SKM-1 treated with dmso at 0.1 percent for 144 hours (cell line): ENCODE measurements around the gene FKBP5.
"Not testable (repeated sequence)": the region's sequence is repeated elsewhere in the genome, so short reads cannot be mapped to it uniquely, and the experiment has no call there.

Experiments
- DNase-seq: peaks from one replicate; lab custom pipeline; 2025; ENCODE audit not compliant: unreplicated experiment; lab: John Stamatoyannopoulos, UW

FKBP5 gene

DNA sequence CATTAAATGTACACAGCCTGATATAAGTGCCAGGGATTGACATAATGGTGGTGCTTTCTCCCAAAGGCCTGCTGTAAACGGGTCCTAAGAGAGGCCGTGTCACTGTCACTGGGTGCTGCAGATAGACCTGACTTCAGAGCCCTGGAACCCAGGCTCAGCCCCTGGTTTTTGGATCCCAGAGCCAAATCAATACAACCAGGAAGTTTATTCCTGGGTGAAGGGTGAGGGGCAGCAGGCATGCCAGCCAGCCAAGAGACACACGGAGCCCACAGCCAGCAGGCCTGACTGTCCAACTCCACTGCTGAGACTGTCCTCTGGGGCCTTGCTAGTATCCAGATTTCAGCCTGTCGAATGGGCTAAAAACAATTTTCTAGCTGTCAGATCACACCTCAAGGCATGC lies 35.3 kb upstream of the FKBP5 start:
- DNase-seq = no peak

DNA sequence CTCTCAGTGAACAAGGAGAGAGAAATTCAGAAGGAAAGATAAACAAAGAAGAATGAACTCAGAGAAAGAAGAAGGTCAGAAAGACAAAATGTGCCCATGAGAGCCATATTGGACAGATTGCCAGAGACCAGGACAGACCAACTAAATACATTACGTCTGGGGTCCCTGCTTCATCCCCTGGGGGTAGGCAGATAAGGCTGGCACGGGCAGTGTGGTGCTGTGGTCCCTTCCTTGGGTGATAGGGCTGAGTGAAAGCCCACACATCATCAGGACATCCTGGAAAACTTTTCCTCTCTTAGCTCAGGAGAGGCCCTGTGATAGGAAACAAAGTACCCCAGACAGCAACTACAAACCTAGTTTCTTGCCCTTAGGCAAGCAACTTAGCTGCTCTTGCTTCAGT lies 34.9 kb upstream of the FKBP5 start:
- DNase-seq = no peak

DNA sequence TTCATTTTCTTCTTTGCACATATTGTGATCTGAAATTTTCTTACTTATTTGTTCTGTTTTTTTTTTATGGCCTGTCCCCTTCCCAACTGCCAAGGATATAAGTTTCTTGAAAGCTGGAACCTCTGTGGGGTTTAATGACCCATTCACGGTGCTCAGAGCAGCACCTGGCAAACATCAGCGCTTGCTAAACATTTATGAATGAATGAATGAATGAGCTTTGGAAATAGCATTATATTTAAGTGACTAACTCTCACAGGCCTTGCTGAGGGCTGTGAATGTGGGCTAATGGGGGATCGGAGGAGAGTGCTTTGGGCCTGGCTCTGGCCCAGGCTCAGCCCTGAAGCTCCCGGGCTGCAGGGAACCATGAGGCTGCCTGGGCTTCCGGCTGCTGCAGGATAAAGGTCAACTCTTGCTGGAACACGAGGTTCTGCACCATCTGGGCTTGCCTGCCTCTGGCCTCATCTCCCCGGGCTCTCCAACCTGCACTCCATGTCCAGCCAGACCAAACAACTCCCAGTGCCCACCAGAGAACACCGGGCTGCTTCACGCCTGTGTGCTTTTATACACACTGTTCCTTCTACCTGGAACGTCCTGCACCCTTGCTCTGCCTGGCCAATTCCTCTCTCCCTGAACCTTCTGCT lies 33.5 kb upstream of the FKBP5 start:
- DNase-seq = no peak

DNA sequence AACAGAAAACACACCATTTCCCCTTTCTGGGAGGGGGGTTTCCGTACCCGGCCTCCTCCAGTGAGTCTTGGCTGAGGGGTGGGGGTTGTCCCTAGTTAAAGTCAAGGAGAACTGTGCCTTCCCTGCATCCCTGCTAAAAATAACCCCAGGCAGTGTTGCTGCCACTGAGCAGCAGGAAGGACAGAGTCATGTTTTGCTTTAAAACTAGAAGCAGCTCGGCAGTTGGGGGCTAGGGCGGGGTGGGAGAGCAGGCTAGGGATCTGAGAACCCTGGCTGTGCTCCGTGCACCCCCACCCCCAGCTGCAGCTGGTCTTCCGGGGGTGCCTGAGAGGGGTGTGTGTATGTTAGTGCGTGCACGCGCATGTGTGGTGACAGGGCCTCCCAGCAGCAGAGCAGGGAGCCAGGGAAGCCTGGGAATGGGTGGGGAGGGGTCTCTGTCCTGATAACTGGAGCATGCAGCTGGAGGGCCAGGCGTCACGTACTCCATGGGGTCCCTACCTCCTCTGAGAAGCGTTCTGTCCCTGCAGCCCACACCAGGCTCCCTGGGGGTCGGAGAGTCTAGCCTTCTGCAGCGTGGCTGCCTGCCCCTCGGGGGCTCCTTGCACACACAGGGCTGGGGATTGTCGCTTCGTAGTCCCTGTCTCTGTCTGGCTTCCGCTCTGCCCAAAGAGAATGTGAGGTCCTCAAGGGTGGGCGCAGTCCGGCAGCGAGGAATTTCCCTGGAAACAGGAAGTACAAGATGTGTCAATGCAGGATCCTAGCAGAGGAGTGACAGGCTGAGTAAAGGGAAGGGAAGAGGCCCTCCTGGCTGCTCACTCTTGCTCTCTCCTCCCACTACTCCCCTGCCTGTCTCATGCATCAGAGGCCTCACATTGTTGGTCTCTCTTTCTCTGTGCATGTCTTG lies 31.4 kb upstream of the FKBP5 start:
- DNase-seq = peak; percentile 61

DNA sequence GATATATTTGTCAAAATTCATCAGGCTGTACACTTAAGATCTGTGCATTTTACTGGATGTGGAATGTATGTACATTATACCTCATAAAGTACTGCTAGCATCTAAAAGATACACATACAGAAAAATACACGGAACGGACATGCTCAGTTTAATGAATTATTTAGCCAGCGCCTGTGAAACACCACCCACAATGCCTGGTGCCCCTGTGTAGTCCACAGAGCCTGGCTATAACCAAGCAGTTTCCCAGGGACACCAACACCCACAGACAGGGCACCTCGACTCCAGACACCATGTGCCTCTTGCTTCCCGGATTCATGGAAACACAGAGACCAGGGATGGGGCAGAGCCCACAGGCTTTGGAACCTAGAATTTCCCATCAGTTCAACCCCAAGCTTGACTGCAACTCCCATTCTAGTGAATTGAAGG lies 30.7 kb upstream of the FKBP5 start:
- DNase-seq = no peak

DNA sequence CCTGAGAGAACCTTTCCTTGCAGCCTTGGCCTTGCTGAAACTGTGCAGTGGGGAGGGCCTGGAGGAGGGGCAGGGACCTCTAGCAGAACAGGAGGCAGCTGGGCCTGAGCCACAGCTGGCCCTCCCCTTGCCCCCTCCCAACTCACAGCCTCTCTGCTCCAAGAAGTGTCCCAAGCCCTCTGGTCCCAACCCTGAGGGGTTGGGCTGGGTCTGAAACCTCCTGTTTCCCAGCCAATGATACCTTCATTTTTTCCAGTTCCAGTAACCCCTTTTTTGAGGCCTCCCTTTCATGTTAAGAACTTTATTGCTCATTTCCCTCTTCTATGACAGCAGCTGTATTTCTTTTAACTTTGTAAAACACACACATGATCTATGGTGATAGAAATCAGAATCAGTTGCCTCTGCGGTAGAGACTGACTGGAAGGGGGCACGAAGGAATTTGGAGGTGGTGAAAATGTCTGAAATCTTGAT lies 30.2 kb upstream of the FKBP5 start:
- DNase-seq = no peak

DNA sequence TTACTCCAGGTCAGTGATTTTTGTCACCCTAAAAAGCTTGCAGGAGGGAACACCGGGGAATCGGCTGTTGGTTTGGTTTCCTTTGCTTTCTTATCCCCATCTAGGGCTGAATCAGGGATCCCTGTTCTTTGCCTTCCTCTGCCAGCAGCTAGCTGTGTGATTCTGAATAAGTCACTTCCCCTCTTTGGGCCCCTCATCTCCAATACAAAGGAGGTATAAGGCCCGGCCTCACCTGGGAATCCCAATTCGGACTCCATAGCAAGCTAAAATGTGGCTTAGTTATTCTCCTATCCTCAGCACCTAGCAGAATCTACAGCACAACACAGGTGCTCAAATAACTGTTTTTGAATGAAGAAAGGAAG lies 29.6 kb upstream of the FKBP5 start:
- DNase-seq = no peak

DNA sequence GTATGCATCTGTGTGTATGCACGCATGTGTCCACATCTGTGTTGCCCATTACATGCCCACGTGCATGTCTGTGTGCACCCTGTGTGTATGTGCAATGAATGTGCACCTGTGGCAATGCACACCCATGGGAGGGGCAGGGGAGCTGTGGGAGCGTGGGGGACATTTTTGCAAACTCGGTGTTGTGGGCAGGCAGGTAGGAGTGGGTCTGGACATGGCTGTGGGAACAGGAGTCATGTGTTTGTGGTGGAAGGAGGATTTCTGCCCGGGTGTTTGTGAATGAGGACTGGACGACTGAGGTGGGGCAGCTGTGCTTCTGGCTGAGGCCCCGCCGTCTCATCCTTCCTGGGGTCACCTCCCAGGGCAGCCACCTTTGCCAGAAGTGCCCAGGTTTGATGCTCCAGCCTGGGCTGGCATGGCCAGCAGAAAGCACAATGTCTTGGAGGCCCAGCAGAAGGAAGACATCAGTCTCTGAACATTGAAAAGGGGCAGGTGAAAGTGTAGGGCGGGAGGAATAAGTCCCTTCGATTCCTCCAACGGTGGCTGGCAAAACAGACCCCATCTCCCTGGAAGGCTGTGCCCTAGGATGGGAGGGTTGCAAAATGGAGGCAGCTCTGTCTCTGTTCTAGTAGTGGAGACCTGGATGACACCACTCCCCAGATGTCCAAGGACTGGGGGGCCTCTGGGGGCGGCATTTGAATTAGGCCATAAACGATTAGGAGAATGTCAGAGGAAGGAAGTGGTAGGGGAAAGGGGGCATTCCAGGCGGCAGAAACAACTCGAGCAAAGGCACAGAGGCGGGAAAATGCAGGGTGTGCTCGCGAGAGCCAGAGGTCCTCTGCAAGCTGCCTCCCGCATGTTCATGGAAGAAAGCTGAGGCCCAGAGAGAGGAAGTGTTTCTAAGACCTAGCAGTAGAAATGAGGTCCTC lies 29.0 kb upstream of the FKBP5 start:
- no peak for DNase-seq

DNA sequence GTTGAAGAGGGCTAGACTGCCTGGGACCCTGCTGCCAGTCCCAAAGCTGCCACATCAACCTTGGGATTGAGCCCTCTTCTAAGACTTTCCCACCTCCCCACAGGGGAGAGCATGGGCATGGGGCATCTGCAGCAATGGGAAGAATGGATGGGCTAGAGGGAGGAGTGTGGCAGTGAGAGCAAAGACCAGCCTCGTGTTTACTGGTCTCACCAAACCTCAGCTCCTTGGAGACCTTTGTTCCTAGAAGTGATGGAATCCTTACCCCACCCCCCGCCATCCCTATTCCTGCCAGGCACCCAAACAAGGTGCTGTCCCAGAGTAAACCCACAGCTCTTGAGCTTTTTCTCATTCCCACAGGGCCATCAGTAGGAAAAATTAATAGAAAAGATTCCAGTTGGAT lies 28.1 kb upstream of the FKBP5 start:
- DNase-seq = no peak

DNA sequence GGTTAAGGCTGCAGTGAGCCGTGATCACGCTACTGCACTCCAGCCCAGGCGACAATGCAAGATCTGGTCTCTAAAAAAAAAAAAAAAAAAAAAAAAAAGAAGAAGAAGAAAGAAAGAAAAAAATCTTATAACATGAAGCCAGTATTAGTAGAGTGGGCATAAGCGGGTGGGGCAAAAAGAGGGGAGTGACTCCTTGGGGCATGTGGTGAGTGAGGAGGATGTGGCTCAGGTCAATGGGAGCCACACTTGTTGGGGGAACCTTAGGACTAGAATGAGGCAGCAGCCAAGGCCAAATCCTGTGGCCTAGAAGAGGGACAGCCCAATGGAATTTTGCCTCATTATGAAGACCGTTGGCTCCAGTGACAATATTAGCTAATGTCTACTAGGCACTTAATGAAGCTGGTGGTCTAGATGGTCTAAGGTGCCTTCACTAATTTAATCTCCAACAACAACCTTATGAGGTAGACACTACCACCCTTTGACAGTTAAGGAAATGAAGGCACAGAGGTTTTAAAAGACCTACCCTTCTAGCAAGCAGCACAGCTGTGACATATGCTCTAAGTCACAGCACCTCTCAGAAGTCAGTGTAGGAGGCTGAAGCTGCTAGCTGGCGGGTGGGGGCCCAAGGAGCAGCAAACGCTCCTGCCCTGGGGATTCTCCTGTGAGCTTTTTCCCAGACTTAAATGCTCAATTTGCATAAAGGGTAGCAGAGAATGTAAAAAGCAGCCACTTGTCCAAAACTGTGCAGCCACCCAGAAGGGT lies 24.5 kb upstream of the FKBP5 start:
- DNase-seq = no peak

DNA sequence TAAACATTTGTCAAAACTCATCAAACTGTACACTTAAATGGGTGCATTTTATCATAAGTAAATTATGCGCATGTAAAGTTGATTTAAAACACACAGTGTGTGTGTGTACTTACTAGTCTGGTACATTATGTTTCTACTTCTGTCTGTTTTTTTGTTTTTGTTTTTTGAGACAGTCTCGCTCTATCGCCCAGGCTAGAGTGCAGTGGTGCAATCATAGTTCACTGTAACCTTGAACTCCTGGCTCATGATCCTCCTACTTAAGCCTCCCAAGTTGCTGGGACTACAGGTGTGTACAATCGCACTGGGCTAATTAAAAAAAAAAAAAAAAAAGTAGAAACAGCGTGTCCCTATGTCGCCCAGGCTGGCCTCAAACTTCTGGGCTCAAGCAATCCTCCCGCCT lies 23.0 kb upstream of the FKBP5 start:
- no peak for DNase-seq

DNA sequence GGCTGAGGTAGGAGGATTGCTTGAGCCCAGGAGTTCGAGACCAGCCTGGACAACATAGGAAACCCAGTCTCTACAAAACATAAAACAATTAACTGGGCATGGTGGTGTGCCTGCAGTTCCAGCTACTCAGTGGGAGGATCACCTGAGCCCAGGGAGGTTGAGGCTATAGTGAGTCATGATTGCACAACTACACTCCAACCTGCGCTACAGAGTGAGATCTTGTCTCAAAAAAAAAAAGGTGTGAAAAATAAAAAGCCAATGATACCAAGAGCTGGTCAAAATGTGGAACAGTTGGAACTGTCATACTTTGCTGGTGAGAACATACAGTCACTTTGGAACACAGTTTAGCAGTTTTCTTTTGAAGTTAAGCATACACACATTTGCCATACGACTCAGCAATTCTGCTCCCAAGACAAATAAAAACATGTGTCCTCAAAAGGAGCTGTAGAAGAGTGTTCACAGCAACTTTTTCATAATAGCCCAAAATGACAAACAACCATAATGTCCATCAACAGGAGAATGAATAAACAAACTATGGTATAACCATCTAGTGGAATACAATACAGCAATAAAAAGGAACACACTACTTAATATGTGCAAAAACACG lies 21.6 kb upstream of the FKBP5 start:
- DNase-seq = no peak

DNA sequence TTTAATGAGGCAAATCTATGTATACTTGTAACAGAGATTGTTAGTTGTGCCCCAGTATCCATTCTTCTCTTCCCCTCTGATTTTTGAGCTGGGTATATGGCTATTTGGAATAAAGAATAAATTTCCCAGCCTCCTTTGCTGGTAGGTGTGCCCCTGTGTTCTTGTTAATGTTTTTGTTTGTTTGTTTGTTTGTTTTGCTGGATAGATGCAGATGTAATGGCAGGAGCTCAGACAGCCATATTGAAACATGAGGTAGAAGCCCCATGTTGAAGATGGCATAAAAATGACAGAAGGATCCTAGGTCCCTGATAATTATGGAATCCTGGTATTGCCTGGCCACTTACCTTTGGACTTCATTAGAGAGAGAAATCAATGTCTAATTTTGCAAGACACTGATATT lies 19.9 kb upstream of the FKBP5 start:
- no peak for DNase-seq

DNA sequence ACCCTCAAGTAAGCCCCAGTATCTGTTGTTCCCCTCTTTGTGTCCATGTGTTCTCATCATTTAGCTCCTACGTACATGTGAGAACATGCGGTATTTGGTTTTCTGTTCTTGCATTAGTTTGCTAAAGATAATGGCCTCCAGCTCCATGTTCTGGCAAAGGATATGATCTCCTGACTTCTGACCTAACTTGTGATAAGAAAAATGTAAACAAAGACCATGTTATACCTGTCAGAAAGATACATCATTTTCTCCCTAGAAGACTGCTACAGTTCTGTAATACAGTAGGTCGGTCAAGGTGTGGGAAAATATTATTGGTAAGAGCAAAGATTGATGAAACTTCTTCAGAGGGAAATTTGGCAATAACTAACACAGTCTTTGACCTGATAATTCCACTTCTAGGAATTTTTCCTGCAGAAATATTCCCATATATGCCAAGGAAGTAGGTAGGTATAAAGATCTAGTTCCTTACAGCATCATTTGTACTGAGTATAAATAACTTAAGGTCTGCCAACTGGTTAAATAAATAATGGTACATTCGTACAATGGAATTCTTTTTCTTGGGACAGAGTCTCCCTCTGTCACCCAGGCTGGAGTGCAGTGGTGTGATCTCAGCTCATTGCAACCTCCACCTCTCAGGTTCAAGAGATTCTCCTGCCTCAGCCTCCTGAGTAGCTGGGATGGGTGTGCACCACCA lies 19.1 kb upstream of the FKBP5 start:
- DNase-seq = no peak

DNA sequence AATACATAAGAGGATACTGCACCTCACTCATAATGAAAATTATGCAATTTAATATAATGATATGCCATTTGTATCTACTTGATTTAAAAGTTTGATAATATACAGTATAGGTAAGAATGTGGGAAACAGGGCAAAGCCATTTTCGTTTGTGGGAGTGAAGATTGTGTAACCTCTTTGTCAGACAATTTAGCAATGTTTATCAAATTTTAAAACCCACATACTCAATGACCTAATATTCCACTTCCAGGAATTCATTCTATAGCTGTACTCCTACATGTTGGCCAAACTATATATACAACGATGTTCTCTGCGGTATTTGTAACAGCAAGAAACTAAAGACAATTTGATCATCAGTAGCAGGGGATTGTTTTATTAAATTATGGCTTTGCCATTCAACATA lies 17.8 kb upstream of the FKBP5 start:
- peak; percentile 29 for DNase-seq

DNA sequence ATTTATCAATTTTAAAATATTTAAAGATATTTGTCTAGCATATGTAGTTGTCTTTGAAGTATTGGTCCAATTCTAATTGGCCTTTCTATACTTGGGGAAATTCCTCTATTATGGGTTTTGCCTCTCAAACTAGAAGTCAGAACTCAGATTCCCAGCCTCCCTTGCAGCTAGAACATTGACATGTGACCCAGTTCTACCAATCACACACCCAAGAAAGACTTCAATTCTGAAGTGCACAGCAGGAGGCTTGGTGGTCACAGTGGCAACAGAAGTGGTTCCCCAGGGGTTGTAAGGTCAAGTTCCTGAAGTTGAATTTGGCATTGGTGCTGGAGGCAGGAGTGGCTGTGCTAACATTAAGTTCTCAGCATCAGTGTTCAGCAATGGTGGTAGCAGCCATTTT lies 14.8 kb upstream of the FKBP5 start:
- no peak for DNase-seq

DNA sequence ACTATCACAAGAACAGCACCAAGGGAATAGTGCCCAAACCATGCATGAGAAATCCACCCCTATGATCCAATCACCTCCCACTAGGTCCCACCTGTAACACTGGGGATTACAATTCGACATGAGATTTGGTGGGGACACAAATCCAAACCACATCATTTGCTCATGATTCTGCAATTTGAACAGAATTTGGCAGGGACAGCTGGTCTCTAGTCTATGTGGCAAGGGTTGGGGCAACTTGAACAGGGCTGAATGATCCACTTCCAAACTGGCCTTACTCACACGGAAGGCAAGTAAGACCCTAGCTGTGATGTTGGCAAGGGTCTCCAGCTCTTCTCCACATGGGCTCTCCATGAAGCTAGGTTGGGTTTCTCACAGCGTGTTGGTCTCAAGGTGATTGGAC lies 10.1 kb upstream of the FKBP5 start:
- no peak for DNase-seq

DNA sequence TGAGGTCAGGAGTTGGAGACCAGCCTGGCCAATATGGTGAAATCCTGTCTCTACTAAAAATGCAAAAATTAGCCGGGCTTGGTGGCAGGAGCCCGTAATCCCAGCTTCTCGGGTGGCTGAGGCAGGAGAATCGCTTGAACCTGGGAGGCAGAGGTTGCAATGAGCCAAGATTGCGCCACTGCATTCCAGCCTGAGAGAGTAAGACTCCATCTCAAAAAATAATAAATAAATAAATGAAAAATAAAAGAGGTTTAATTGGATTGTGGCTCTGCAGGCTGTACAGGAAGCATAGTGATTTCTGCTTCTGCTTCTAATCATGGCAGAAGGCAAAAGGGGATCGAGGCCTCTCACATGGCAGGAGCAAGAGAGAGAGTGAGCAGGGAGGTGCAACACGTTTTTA lies 9.7 kb upstream of the FKBP5 start:
- not testable (repeated sequence) for DNase-seq

DNA sequence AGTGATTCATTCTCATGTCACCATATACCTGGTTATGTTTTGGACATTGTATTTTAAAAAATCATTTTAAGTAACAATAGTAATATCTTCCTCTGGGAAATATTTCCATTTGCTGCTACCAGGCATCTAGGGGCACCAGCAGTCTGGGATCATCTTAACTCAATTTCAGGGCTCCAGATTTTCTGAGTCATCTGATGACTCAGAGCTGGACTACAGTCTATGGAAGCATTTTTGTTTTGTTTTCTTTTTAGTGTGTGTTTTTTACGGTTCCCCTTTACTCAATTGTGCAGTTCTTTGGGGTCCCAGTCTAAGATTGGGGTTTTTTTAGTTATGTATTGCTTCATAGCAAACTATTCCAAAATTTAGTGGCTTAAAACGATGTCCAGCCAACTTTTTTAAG lies 5.7 kb upstream of the FKBP5 start:
- no peak for DNase-seq
